HG03196 (cell line): Measurements from ENCODE around the gene HACD1.

Experiments used
- ATAC-seq: cut with Tn5 transposase; IDR thresholded peaks from one replicate; pipeline ENCODE4 v1.9.1; 2021; ENCODE audit not compliant: unreplicated experiment

The HACD1 gene, protein sequence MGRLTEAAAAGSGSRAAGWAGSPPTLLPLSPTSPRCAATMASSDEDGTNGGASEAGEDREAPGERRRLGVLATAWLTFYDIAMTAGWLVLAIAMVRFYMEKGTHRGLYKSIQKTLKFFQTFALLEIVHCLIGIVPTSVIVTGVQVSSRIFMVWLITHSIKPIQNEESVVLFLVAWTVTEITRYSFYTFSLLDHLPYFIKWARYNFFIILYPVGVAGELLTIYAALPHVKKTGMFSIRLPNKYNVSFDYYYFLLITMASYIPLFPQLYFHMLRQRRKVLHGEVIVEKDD

DNA sequence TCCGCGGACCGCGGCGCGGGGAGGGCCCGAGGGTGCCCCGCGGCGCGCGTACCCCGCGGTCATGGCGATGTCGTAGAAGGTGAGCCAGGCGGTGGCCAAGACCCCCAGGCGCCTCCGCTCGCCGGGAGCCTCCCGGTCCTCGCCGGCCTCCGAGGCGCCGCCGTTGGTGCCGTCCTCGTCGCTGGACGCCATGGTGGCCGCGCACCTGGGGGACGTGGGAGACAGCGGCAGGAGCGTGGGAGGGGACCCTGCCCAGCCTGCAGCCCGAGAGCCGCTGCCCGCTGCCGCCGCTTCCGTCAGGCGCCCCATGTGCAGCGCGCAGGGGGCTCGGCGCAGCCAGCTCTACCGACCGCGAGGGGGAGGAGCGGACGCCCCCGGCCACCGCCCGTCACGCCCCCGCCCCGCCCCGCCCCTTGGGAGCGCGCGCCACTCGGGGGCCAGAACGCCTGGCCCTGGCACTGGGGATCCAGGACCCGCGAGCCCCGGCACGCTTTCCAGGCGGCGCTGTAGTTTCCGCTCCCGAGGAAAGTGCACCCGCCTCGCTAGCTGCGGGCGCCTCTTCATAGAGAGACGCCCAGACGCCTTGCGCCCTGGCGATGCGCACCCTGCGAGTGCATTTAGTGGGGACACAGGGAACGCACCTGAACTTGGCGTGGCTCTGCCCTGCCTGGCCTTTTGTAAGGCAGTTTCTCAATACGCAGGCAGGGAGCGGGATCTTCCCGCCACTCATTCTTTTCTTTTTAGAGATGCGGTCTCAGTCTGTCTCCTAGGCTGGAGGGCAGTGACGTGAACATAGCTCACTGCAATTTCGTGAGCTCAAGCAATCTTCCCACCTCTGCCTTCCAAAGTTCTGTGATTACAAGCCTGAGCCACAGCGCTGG lies at the start of gene HACD1:
Gene HACD1 (minus strand): TSS at position 344 of the 881 bp plus-strand sequence. CDS start 35 bp downstream, at position 309.
- peak; percentile 66 for ATAC-seq

DNA sequence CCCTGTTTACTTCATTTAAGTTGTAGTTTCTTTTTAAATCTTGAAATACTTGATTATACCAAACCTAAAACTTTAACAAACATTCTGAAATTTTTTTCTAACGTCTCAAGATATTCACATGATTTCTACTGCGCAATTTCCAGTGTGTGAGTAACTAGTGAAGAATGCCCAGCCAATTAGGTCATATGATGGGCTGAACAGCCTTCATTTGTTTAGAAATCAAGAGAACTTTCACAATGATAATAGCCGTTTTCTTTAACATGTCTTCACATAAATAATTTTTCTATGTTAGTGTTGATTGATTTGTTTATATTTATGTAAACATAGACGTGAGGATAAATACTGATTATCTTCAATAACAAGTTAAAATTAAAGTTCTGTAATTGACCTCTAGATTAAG lies 48.6 kb upstream of the HACD1 start:
- no peak for ATAC-seq

DNA sequence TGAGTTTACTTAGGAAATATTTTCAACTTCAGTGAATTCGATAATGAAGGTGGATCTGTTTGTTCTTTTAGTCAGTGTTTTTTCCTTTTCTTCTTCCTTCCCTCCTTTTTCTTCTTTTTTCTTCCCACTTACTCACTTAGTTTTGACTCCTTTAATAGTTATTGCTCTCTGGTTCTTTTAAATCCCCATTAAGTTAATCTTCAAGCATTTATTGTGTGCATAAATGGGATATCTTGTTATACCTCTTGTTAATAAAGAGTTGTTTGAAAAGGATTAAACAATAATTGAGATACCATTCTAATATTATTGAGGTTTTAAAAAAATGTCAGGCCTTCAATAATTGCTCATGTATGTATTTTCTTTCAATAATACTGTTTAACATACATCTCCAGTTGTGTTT lies 46.3 kb upstream of the HACD1 start:
- ATAC-seq: no peak

DNA sequence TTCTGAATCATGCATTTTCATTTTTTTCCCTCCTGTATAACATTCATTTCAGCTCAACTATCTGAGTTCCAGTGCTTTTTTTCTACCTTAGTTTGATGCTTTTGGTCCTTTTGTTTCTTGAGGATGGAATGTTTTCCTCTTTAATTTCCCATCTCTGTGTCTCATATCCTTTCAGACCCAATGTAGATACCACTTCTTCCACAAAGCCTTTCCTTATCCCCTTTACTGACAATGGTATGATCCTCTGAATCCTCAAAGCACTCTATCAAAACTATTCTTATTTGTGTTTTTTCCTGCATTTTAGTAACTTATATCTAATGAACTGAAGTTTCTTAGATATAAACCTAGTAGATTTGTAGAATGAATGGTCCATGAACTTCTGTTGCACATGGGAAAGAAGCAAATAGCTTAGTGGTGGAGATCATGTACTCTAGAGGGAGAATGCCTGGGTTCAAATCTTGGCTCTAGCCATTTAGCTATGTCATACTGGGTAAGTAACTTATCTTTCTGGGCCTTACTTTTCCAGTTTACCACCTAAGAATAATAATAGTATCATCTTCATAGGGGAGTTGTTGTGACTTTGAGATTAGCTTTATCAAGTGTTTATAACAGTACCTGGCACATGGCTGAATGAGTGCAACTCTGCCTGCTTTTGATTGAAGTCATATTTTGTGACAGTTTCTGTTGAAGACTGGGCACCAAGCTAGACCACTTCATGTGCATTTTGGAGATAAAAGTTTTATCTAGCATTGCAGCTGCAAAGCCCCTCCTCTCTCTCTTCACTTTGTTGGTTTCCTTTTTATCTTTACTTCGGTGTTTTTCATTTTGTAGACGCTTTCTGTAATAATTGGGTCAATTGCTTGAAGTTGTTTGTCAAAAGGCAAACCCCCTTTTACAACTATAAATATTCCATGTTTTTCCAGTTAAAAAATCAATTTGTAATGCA lies 45.3 kb upstream of the HACD1 start:
- no peak for ATAC-seq

DNA sequence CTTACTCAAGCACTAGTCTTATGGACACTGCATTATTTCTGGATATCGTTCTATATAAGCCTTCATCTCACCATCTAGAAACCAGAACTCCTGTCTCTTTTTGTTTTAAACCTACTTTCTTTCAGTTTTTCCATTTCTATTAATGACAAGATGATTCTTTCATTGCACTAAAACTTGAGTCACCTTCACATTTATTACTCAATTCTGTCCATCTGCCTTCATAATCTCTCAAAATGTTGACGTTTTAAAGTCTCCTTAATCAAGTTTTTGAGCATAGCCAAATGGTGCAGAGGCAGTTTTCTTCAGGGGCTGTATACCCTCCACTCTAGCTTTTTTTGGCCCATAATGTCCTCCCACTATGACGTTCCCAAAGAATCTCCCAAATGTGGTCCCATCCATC lies 44.3 kb upstream of the HACD1 start:
- ATAC-seq: no peak

DNA sequence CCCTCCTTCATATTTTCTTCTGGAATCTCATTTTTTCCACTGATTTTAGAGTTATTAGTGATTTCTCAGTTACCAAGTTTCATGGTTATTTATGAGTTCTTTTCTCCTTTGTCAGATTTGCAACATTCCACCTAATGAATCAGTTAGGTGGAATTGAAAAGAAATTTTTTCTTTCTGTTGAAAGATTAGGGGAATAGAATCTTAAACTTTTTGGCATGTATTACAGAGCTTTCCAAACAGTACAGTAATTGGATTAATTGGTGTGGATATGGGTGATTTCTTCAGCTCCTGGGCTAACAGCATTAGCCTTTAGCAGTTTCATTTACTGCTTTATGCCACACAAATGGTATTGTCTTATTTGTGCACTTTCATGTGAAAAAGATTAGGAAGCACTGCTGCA lies 43.7 kb upstream of the HACD1 start:
- ATAC-seq: no peak

DNA sequence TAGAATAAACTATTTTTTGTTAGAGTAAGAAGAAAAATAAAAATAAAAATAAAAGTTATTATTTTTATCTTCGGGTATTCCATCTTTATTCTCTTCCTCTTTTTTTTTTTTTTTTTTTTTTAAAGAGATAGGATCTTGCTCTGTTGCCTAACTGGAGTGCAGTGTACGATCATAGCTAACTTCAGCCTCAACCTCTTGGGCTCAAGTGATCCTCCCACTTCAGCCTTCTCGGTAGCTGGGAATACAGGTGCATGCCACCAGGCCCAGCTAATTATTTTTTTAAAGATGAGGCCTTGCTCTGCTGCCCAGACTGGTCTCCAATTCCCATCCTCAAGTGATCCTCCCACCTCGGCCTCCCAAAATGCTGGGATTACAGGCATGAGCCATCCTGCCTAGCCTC lies 42.2 kb upstream of the HACD1 start:
- no peak for ATAC-seq

DNA sequence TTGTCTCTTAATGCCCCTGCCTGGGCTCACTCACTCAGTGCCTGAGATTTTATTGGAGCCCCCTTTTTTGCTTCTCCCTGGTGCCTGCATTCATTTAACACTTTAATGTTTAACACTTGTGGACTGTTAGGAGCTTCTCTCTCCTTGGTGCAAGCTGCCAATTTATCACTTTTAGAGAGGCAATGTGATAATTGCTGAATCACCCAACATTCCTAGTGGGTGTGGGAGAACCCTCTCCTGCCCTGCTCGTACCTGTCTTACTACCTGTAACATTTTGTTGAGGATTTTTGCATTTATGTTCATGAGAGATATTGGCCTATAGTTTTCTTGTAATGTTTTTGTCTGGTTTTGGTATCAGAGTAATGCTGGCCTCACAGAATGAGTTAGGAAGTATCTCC lies 39.9 kb upstream of the HACD1 start:
- no peak for ATAC-seq

DNA sequence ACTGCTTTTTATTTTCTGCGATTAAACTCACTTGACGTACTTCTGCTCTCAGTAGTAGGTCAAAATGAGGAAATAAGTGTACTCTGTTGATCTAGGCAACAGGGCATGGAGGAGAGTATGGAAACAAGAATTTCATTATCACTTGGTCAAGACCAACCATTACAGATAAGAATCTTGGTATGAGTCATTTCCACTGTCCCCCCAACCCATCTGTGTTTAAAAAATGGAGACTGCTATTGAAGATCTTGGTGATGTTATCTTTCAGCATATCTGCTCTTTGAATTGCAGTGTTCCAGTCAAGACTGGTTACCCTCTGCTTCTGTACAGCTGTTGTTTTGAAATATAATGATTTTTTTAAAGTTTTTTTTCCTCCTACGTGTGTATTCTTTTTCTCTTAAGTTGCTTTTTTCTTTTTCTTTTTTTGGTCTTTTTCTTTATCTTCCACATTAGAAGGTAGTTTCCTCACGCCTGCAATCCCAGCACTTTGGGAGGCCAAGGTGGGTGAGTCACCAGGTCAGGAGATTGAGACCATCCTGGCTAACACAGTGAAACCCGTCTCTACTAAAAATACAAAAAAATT lies 38.5 kb upstream of the HACD1 start:
- ATAC-seq: peak; percentile 64

DNA sequence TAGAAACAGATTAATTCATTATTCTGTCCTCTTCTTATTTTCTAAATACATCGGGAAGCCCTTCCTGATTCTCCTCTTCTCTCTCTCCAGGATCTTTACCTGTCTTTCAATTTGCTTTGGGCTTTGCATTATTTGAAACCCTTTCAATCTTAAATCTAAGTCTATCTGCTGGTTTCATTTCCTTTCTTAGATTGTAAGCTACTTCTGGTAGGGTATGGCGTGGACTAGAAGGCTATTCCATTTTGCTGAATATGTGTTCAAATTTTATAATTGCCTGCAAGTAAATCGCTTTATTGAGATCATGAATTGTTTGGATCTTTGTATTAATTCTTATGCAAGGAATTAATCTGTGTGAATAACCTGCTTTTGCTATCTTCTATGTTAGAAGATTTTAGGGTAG lies 37.8 kb upstream of the HACD1 start:
- peak; percentile 19 for ATAC-seq

DNA sequence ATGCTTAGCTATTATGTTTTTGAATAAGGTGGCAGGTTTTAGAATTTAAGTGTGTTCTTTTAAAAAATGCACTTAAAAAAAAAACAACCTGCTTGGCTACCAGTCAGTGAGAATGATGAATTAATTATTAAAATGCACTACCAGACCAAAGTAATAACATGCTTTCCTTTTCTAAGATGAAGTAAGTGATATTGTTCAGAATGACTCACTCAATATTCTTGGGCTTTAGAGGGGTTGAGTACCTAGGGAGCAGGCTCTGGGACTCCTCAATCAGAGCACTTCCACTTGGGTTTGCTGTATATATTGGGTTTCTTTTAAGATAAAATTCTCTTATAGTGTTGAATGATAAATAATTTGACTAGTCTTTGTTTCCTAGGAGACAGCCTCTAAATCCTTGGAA lies 35.4 kb upstream of the HACD1 start:
- ATAC-seq: peak; percentile 42

DNA sequence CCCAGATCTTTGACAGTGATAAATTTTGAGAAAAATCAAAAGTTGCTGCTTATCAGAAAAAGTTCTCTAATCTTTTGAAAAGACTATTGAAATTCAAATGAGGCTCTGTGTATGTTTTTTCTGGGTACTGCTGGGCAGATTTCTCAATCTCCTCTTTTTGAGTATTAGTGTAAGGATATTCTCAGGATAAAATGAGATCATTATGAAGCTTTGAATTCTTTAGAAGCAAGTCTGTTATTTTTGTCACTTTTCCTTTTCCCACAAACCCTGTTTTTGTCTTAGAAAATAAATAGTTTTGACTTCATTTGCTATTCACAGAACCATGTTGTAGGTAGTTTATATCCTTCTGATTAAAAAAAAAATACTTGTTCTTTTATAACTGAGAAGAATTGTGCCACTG lies 34.7 kb upstream of the HACD1 start:
- no peak for ATAC-seq

DNA sequence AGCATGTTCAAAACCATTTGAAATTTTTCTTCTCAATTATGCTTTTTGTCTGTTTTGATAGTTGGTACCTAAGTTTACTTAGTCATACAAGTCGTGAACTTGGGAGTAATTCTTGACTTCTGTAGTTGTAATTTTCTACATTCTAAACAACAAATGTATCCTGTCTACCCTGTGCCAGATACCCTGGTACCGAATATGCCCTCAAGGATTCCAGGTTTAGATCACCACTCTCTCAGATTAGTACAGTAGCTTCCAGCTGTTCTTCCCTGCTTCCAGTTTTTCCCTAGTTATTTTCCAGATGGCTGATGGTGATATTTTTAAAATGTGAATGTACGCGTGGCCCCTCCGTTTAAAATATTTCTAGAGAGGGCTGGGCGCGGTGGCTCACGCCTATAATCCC lies 33.2 kb upstream of the HACD1 start:
- no peak for ATAC-seq

DNA sequence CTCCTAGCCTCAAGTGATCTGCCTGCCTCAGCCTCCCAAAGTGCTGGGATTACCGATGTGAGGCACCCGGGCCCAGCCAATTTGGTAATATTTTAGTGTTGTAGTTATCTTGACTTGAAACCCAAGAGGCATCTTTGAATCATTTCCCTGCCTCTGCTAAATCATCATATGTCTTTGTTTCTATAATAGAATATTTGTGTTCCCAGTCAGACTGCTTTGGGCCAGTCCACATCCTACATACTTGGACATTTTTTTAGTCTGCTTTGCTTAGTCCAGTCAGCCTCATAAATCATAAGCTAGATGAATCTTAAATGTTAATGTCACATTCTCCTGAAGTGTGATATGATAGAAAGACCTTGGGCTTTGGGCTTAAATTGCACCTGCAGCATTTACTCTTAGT lies 32.7 kb upstream of the HACD1 start:
- no peak for ATAC-seq

DNA sequence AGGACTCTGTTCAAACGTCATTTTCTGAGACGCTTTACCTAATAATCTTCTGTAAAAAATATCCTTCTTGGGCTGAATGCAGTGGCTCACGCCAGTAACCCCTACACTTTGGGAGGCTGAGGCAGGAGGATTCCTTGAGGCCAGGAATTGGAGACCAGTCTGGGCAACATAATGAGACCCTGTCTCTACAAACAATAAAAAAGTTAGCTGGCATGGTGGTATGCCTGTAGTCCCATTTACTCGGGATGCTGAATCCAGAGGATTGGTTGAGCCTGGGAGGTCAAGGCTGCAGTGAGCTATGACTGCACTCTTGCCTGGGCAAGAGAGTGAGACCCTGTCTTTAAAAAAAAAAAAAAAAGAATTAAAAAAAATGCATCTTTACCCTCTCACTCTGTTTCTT lies 31.9 kb upstream of the HACD1 start:
- ATAC-seq: no peak

DNA sequence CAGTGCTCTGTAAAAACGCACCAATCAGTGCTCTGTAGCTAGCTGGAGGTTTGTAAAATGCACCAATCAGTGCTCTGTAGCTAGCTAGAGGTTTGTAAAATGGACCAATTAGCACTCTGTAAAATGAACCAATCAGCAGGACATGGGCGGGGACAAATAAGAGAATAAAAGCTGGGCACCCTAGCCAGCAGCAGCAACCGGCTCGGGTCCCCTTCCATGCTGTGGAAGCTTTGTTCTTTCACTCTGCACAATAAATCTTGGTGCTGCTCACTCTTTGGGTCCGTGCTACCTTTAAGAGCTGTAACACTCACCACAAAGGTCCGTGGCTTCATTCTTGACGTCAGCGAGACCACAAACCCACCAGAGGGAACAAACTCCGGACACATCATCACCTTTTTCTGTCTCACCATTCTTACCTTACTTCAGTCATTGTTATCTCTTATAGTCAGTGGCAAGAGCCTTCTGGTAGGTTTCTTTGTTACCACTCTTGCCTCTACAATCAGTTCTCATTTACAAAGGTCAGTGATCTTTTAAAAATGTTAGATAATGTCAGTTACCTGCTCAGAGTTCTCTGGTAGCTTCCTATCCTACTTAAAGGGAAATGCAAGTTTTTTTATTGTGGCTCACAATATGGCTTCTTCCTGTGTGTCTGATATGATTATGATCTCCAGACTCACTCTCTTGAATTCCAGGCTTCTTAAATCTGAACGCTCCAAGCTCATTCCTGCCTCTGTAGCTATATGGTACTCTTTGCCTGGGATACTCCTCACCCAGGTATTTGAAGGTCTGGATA lies 31.3 kb upstream of the HACD1 start:
- ATAC-seq: no peak

DNA sequence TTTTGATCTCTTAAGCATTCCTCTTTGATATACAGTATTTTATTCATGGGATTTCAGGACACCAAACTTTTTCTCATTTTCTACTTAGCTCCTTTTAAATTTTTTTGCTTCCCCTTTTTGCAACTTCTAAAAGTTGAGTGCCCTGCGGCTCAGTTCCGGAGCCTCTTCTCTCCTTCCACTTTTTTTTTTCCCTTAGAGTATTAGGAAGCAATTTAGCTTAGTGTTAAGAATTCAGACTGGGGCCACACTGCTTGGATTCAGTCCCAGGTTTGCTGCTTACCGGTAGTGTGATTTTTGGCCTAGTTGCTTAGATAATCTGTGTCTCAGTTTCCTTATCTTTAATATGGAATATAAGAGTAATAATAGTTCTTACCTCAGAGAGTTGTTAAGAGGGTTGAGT lies 30.2 kb upstream of the HACD1 start:
- no peak for ATAC-seq

DNA sequence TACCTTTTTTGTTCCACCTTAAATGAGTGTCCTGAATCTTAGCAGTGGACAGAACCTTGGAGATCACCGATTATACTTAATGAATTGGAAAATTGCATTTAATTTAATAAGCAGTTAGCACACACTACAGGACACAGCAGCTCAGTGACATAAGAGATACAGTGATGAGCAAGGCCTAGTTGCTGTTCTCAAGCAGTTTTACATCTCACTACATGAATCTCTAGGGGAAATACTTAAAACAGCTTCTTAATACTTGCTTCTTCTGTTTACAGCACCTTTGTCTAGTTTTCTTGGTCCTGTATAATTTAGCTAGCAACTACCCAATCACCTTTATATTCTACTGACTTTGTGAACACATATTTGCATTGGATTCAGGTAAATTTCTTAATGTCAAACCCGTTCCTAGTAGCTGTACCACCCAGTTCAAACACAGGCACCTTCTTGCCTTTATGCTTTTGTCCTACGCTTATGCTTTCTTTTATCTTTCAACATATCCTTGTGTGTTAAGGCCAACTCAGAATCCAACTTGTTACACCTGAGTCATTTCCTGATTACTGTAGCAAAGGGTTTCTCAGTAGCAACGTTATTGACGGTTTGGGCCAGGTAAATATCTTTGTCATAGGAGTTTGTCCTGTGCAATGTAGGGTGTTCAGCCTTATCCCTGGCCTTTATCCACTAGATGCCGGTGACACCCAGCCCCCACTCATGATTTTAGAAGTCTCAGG lies 28.6 kb upstream of the HACD1 start:
- no peak for ATAC-seq

DNA sequence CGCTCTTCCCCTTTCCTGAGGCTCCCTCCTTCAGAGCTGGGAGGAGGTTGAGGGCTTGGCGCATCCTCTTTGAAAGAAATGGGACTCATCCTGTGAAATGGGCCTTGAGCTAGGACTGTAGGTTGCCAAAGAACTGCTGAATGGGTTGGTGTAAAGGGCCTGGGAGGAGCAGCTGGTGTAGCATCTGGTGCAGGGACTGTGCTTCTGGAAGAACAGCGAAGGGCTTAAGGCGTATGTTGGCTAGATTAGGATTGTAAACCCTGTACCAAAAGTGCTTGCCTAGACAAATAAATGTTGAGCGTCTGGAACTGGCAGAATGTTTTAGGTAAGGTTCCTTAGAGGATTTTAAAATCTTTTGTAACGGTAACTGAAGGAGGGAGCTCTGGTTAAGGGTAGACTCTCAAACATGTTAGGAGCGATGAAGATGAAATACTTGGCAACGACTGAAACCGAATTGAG lies 27.3 kb upstream of the HACD1 start:
- ATAC-seq: peak; percentile 33
